ENCODE measurements around the gene NPHP4. TPM values are rescaled to one million over a fixed set of nuclear protein-coding genes. Genes with fewer than 3 reads are reported as not detected.

Gene NPHP4
- total RNA-seq, 1 donor from 2014 or later = 16.1 TPM

DNA sequence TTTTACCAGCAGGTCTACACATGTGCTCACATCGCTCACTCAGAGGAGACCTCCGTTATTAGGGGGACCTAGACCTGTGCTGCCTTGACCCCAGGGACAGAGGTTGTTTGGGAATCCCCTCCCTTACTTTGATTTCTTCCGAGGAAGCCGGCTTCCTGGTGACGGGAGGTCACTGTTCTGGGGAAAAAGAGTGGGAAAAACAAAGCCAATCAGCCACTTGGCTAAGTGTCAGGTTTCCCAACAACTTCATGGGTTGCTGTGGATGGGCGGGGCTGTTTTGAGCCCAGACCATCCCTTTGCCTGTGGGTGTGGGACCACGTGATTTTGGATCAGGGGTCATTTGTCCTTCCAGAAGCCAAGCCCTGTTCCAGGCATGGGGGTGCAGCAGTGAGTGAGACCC is 46.4 kb upstream of the NPHP4 start:
- H3K27me3 ChIP-seq (ENCODE audit: low read depth) = no peaks in the 10 kb centered on the region
- H3K9me3 ChIP-seq = no peaks in the 10 kb centered on the region
- ATAC-seq (no peak), DNase-seq (no peak)
- peaks cover 14% of the 10 kb centered on the region for H3K36me3 ChIP-seq
- TF ChIP-seq, protein P1, sequence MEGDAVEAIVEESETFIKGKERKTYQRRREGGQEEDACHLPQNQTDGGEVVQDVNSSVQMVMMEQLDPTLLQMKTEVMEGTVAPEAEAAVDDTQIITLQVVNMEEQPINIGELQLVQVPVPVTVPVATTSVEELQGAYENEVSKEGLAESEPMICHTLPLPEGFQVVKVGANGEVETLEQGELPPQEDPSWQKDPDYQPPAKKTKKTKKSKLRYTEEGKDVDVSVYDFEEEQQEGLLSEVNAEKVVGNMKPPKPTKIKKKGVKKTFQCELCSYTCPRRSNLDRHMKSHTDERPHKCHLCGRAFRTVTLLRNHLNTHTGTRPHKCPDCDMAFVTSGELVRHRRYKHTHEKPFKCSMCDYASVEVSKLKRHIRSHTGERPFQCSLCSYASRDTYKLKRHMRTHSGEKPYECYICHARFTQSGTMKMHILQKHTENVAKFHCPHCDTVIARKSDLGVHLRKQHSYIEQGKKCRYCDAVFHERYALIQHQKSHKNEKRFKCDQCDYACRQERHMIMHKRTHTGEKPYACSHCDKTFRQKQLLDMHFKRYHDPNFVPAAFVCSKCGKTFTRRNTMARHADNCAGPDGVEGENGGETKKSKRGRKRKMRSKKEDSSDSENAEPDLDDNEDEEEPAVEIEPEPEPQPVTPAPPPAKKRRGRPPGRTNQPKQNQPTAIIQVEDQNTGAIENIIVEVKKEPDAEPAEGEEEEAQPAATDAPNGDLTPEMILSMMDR (IDR thresholded peaks at IDR 0.05) = no peak
- H3K4me1 ChIP-seq = no peaks in the 10 kb centered on the region
- H3K4me3 ChIP-seq = no peak overlapping the region
- intact Hi-C loops (cut with DNase I) = no loop called here
- H3K27ac ChIP-seq = no peak overlapping the region

DNA sequence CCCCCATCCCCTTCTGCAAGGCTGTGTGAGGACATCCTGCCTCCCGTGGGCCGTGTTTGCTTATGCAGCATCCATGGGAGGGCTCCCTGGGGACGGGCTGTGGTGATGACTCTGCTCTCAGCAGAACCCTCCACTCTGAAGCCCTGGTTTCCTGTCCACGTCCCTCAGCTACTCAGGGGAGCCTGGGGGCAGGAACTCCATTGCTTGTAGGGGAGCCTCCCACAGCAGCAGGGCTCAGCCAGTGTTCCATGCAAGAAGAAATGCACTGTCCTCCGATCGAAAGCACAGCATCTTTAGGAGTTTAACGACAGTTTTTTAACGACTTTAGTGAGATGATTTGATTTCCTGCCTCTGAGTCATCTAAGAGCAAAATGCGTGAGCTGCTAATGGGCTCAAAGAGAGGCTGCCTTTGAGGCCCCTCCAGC is 45.1 kb upstream of the NPHP4 start:
- H3K27me3 ChIP-seq (ENCODE audit: low read depth) = no peaks in the 10 kb centered on the region
- H3K4me3 ChIP-seq = no peak overlapping the region
- H3K9me3 ChIP-seq = no peaks in the 10 kb centered on the region
- H3K27ac ChIP-seq = no peak overlapping the region
- H3K4me1 ChIP-seq = no peaks in the 10 kb centered on the region
- no peak for DNase-seq
- peaks cover 13% of the 10 kb centered on the region for H3K36me3 ChIP-seq
- no peak for ATAC-seq
- TF ChIP-seq, protein P1 (IDR thresholded peaks at IDR 0.05) = no peak
- intact Hi-C loops (cut with DNase I) = no loop called here

DNA sequence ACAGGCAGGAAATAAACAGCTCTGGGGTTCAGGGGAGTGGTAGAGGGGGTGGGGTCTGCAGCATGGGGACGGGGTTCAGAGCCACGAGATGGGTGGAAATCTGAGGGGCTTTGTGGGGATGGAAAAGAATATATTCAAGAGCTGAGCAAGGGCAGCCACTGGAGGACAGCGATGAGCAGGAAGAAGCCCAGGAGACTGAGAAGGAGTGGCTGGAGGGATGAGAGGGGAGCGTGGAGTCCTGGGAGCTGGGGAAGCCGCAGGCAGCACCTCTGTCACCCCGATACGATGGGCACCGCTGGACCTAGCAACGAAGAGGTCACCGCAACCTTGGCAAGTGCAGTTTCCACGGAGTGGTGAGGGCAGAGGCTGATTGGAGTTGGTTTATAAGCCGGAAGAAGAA is 43.5 kb upstream of the NPHP4 start:
- DNase-seq = no peak
- H3K4me1 ChIP-seq = no peaks in the 10 kb centered on the region

DNA sequence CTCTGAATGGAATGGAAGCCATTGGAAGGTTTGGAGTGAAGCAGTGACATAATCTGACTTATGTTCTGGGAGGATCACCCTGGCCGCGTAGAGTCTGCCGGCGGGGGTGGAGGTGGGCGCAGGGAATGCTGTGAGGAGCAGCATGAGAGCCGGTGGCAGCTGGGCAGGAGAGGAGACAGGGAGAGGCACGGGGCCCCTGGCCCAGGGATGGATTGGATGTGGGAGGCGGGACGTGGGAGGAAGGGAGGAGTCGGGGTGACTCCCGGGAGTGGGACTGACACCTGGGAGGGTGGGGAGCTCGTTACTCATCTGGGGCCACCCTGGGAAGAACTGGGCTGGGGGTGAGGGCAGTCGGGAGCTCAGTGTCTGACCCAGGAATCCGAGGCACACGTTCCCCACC is 43.1 kb upstream of the NPHP4 start:
- Histone ChIP-seq H3K9me3 (no peaks in the 10 kb centered on the region), H3K4me1 (no peaks in the 10 kb centered on the region), H3K27me3 (ENCODE audit: low read depth) (no peaks in the 10 kb centered on the region), H3K4me3 (no peak overlapping the region), H3K36me3 (no peaks in the 10 kb centered on the region), H3K27ac (no peak overlapping the region)
- intact Hi-C loops (cut with DNase I) = no loop called here
- TF ChIP-seq, protein P1 (IDR thresholded peaks at IDR 0.05) = no peak
- ATAC-seq = no peak
- no peak for DNase-seq

More for the DNA sequence above, 43.5 kb upstream of the NPHP4 start:
- no peaks in the 10 kb centered on the region for H3K9me3 ChIP-seq
- no peak overlapping the region for H3K27ac ChIP-seq
- intact Hi-C loops (cut with DNase I) = no loop called here
- no peaks in the 10 kb centered on the region for H3K36me3 ChIP-seq
- no peak overlapping the region for H3K4me3 ChIP-seq
- H3K27me3 ChIP-seq (ENCODE audit: low read depth) = no peaks in the 10 kb centered on the region
- ATAC-seq = no peak
- TF ChIP-seq, protein P1 (IDR thresholded peaks at IDR 0.05) = no peak

DNA sequence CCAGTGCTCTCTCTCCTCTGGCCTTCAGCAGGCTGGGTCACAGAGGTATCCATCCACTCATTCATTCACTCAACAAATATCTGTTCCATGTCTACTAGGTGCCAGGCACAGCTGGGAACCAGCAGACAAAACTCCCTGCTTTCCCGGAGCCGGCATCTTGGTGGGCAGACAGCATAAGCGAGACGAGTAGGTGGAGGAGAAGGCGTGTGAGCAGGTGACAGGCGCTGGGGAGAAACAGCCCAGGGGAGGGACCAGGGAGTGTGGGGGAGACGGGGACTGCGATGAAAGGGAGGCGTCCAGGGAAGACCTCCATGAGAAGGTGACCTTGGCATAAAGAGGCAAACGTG is 42.5 kb upstream of the NPHP4 start:
- H3K27ac ChIP-seq = no peak overlapping the region
- no peak overlapping the region for H3K4me3 ChIP-seq
- no peaks in the 10 kb centered on the region for H3K9me3 ChIP-seq
- ATAC-seq (no peak), DNase-seq (no peak)
- H3K36me3 ChIP-seq = no peaks in the 10 kb centered on the region
- intact Hi-C loops (cut with DNase I) = no loop called here
- TF ChIP-seq, protein P1 (IDR thresholded peaks at IDR 0.05) = no peak
- peaks cover under 1% of the 10 kb centered on the region for H3K4me1 ChIP-seq
- H3K27me3 ChIP-seq (ENCODE audit: low read depth) = no peaks in the 10 kb centered on the region
